Lung (tissue), 12 donors: Measurements from ENCODE around the gene RPL28. TPM values are rescaled to one million over a fixed set of nuclear protein-coding genes. Genes with fewer than 3 reads are reported as not detected.

ENCODE experiments used
- ATAC-seq: fragments of 200-7000 bp; cut with Tn5 transposase; one replicate; pipeline ENCODE4 v1.9.1; 2020; ENCODE audit warnings: moderate number of reproducible peaks; ENCODE audit not compliant: insufficient read depth, low FRiP score
- DNase-seq, 3 donors: peaks; one replicate each; pipeline ENCODE4 v3.0.0-alpha.2; 2013 to 2017
- H3K27ac ChIP-seq, 2 donors: one replicate each; pipeline ENCODE4 v1.5.1; 2013; ENCODE audit warnings: mild to moderate bottlenecking in 2 of 2, moderate library complexity in 2 of 2, control low read depth in 1 of 2, inconsistent platforms in 1 of 2, low read depth in 1 of 2, low read length in 1 of 2
- H3K27me3 ChIP-seq, 3 donors: one replicate each; pipeline ENCODE4 v1.5.1; 2013; ENCODE audit warnings: low read length in 2 of 3; ENCODE audit not compliant: control insufficient read depth in 3 of 3, insufficient read depth in 3 of 3
- H3K36me3 ChIP-seq, 4 donors: one replicate each; pipeline ENCODE4 v1.5.1; 2013; ENCODE audit warnings: low read length in 4 of 4, mild to moderate bottlenecking in 1 of 4, moderate library complexity in 1 of 4; ENCODE audit not compliant: control insufficient read depth in 4 of 4, insufficient read depth in 4 of 4
- H3K4me1 ChIP-seq, 5 donors: one replicate each; pipeline ENCODE4 v1.5.1; 2013; ENCODE audit warnings: low read length in 5 of 5, mild to moderate bottlenecking in 2 of 5, moderate library complexity in 1 of 5; ENCODE audit not compliant: control insufficient read depth in 5 of 5, insufficient read depth in 5 of 5
- H3K4me3 ChIP-seq: one replicate; pipeline ENCODE4 v1.5.1; 2013; ENCODE audit warnings: mild to moderate bottlenecking, control low read depth, moderate library complexity
- H3K9ac ChIP-seq, 2 donors: one replicate each; pipeline ENCODE4 v1.5.1; 2013; ENCODE audit warnings: low read length in 2 of 2, control low read depth in 1 of 2; ENCODE audit not compliant: insufficient read depth in 1 of 2
- H3K9me3 ChIP-seq, 4 donors: one replicate each; pipeline ENCODE4 v1.5.1; 2013; ENCODE audit warnings: low read length in 3 of 4, mild to moderate bottlenecking in 1 of 4, moderate library complexity in 1 of 4; ENCODE audit not compliant: control insufficient read depth in 4 of 4, insufficient read depth in 3 of 4
- WGBS, 2 donors: extraction: QIAGEN DNeasy Blood & Tissue Kit; methylation state at CpG; one replicate each; pipeline ENCODE4 v1.1.7; 2013; 5-methylcytosine and 5-hydroxymethylcytosine counted together
- polyA plus RNA-seq, 2 donors: library from polyadenylated mRNA; stranded (reverse); fragments of 200-250 nt; gene quantifications; one replicate each; pipeline ENCODE4 v1.2.1, GENCODE V29; 2013
- total RNA-seq, 2 donors: library from RNA; depleted of rRNA in 1 of 2; stranded (reverse); fragments of >200 nt in 1 of 2; gene quantifications; one replicate each; pipeline ENCODE4 v1.2.1, GENCODE V29; 2014 to 2021
- TF ChIP-seq, protein P1 (sequence below): IDR thresholded peaks from 2 replicates; pipeline ENCODE4 v1.5.1; 2012; ENCODE audit warnings: mild to moderate bottlenecking; ENCODE audit errors: control extremely low read depth, extremely low read depth
- donor health status: control.
- donor health status: control.
- donor health status: Bipolar disorder and iron deficiency.
- donor health status: healthy.
- donor health status: DM: yes; HTN: yes; CAD: no.

Gene RPL28
- total and polyA plus RNA-seq, 4 donors = 272 to 3,086 (median 1,601) TPM

DNA sequence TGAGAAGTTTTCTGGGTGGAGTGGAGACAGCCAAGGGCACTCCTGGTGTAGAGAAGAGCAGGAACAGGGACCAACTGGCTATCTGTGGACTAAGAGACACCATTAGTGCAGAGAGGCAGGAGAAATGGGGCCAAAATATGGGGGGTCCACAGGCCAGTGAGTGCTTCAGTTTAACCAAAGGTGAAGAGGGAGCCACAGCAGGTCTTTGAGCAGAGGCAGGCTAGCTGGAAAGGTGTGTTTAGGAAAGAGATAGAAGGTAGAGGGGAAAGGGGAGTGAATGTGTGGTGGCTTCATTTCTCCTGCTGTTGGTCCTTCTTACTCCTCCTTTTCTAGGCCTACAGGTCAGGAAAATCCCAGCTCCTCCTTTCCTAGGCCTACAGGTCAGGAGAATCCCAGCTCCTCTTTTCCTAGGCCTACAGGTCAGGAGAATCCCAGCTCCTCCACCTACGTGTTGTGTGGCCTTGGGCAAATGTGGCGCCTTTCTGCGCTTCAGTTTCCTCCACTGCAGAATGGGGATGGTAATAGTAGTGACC, 3.1 kb upstream of the RPL28 start:
- Histone ChIP-seq H3K4me1 (peaks cover 6 to 32% (median 20%) of the 10 kb centered on the region in 5 donors), H3K9ac (no peak overlapping the region), H3K9me3 (peaks cover 0 to 2% (median 0%) of the 10 kb centered on the region in 4 donors), H3K36me3 (peaks cover 0 to 10% (median 3%) of the 10 kb centered on the region in 4 donors), H3K27ac (no peak overlapping the region), H3K27me3 (peaks cover 0 to 8% (median 2%) of the 10 kb centered on the region in 3 donors), H3K4me3 (no peak overlapping the region)
- 92 to 99% methylated on average over 3 of the region's 3 CpGs for WGBS, 2 donors
- no peak for ATAC-seq
- no peak for DNase-seq
- TF ChIP-seq, protein P1, sequence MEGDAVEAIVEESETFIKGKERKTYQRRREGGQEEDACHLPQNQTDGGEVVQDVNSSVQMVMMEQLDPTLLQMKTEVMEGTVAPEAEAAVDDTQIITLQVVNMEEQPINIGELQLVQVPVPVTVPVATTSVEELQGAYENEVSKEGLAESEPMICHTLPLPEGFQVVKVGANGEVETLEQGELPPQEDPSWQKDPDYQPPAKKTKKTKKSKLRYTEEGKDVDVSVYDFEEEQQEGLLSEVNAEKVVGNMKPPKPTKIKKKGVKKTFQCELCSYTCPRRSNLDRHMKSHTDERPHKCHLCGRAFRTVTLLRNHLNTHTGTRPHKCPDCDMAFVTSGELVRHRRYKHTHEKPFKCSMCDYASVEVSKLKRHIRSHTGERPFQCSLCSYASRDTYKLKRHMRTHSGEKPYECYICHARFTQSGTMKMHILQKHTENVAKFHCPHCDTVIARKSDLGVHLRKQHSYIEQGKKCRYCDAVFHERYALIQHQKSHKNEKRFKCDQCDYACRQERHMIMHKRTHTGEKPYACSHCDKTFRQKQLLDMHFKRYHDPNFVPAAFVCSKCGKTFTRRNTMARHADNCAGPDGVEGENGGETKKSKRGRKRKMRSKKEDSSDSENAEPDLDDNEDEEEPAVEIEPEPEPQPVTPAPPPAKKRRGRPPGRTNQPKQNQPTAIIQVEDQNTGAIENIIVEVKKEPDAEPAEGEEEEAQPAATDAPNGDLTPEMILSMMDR = no peak

DNA sequence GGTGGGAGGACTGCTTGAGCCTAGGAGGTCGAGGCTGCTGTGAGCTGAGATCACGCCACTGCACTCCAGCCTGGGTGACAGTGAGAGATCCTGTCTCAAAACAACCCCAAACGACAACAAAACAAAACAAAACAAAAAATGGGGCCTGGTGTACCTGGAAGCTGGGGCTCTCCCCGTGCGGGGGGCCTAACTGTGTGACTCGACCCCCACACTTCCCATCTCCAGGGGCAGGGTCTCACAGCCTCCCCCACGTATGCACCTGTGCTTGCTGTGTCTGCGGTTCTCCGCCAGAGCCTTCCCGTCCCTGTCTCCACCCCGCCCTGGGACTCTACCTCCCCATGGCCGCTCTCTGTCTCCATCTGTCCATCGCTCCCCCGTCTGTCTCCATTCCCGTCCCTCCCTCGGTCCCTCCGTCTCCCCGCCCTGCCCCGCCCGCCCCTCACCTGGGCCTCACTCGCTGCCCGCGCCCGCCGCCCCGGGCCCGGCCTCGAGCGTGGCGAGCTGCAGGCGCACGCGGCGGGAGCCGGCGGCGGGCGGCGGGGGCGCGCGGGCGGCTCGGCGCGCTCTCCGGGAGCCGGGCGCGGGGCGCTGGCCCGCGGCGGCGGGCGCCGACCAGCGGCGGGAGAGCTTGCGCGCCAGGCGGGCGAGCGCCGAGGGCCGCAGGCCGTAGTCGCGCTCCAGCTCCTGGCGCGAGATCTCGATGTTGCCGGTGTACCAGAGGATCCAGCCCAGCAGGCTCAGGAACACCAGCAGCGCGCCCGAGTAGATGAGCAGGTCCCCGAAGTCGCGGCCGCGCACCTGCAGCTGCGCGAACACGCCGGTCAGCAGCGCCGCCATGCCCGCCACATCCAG, 2.2 kb upstream of the RPL28 start:
- DNase-seq (peak; percentile 55 to 76 (median 73)), ATAC-seq (no peak)
- Histone ChIP-seq H3K4me1 (peaks cover 7 to 37% (median 22%) of the 10 kb centered on the region in 5 donors), H3K27me3 (peaks cover 0 to 2% (median 0%) of the 10 kb centered on the region in 3 donors), H3K27ac (peak overlapping the region; percentile 81 to 93), H3K4me3 (peak overlapping the region; percentile 50), H3K9ac (no peak overlapping the region), H3K36me3 (peaks cover 3 to 20% (median 9%) of the 10 kb centered on the region in 4 donors), H3K9me3 (peaks cover 0 to 2% (median 0%) of the 10 kb centered on the region in 4 donors)
- TF ChIP-seq, protein P1 = no peak
- WGBS, 2 donors = 4 to 5% methylated on average over 76 to 88 of the region's 88 CpGs

- H3K9me3 ChIP-seq = peaks cover 0 to 2% (median 0%) of the 10 kb centered on the region in 4 donors
- ATAC-seq = no peak
- H3K27me3 ChIP-seq = peaks cover 0 to 2% (median 0%) of the 10 kb centered on the region in 3 donors
- 9 to 18% methylated on average over 53 to 72 of the region's 72 CpGs for WGBS, 2 donors
- DNase-seq = peak in 1 of 3 donors; percentile 25
- H3K4me1 ChIP-seq = peaks cover 7 to 41% (median 22%) of the 10 kb centered on the region in 5 donors
- H3K27ac ChIP-seq = peak within 1 kb of the TSS; percentile 93 to 97
- peaks cover 3 to 22% (median 13%) of the 10 kb centered on the region in 4 donors for H3K36me3 ChIP-seq
- peak within 1 kb of the TSS; percentile 50 for H3K4me3 ChIP-seq
- H3K9ac ChIP-seq = peak within 1 kb of the TSS; percentile 34 to 97
- TF ChIP-seq, protein P1 = no peak
Observed at GRCh38 chr19:55384131-55384919, 1.4 kb upstream of the RPL28 start, which contains the start of gene TMEM238. TMEM238 (minus strand) TSS chr19:55384292; CDS start chr19:55384259, 33 bp downstream.
